ENCODE results near the gene MANF. TPM values are rescaled to one million over a fixed set of nuclear protein-coding genes. Genes with fewer than 3 reads are reported as not detected.
"Not testable (repeated sequence)": the region's sequence is repeated elsewhere in the genome, so short reads cannot be mapped to it uniquely, and the experiment has no call there.

The MANF gene
- total RNA-seq, 1 donor from 2014 or later = 208 TPM

DNA sequence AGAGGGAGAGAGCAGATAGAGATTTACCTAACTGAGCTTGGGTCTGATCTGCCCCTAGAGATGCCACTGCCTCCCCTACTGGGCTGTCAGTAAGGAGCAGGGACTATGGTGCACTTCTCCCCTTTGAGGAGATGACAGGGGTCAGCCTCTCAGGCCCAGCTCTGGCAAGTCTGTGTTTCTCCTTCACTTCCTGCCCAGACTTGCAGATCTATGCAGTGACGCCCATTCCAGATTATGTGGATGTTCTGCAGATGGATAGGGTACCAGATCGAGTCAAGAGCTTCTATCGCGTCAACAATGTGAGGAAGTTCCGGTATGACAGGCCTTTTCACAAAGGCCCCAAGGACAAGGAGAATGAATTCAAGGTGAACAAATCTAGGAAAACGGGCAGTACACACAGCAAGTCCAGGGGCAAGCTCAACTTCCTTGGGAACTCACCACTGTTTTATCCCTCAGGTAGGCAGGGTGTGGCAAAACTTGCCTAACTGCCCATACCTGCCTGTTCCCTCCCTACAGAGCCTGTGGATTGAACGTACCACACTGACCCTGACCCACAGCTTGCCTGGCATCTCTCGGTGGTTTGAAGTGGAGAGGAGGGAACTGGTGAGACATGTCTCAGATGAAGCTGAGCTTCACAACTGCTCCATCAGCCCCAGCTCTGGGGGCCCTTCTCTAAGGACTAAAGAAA, 29.1 kb upstream of the MANF start:
- Mint-ChIP-seq H3K4me3 (no peak overlapping the region), H3K27ac (no peak overlapping the region), H3K36me3 (ENCODE audit: low read depth) (no peaks in the 10 kb centered on the region), H3K27me3 (ENCODE audit: insufficient read depth) (no peaks in the 10 kb centered on the region), H3K4me1 (ENCODE audit: low read depth) (no peaks in the 10 kb centered on the region), H3K9me3 (no peaks in the 10 kb centered on the region)
- no peak for DNase-seq (ENCODE audit: low spot score)
- intact Hi-C loops (cut with micrococcal nuclease) = no loop called here

DNA sequence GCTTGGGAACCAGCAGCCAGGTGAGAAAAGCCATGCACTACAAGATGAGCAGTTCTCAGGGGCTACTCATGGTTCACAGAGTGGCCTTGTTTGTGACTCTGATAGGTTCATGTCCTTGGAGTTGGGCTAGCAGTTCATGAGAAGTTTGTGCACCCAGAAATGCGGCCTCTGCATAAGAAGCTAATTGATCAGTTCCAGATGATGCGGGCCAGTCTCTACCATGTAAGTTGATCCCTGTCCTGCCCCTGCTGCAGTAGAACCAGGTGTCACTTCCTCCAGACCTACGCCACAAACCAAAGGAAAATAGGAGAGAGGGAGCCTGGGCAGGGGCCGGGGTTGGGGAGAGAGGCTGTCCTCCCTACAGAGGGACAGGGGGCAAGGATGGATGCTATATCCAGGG, 27.2 kb upstream of the MANF start:
- H3K27me3 Mint-ChIP-seq (ENCODE audit: insufficient read depth) = no peaks in the 10 kb centered on the region
- H3K9me3 Mint-ChIP-seq = no peaks in the 10 kb centered on the region
- H3K4me3 Mint-ChIP-seq = no peak overlapping the region
- DNase-seq (ENCODE audit: low spot score) = no peak
- intact Hi-C loops (cut with micrococcal nuclease) = no loop called here
- no peaks in the 10 kb centered on the region for H3K4me1 Mint-ChIP-seq (ENCODE audit: low read depth)
- H3K36me3 Mint-ChIP-seq (ENCODE audit: low read depth) = no peaks in the 10 kb centered on the region
- H3K27ac Mint-ChIP-seq = no peak overlapping the region

DNA sequence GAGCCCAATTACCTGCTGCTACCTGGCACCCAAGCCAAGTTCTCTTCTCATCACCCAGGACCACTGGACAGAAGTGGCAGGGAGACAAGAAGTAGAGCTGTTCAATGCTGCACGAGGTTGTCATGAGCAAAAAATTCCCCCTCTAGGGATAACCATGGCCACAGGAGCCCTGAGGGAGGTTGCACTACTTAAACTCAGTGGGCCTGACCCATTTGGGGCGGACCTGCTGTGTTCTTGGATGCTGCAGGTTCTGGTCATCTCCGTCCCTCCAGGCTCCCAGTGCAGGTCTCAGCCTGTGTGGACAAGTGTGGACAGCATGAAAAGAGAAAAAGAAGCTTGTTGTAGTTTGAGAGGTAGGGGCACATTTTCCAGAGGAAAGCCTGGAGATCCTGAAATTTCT, 26.1 kb upstream of the MANF start:
- no peak for DNase-seq (ENCODE audit: low spot score)
- no peak overlapping the region for H3K4me3 Mint-ChIP-seq
- no peaks in the 10 kb centered on the region for H3K4me1 Mint-ChIP-seq (ENCODE audit: low read depth)
- no peaks in the 10 kb centered on the region for H3K9me3 Mint-ChIP-seq
- H3K27me3 Mint-ChIP-seq (ENCODE audit: insufficient read depth) = no peaks in the 10 kb centered on the region
- H3K27ac Mint-ChIP-seq = no peak overlapping the region
- intact Hi-C loops (cut with micrococcal nuclease) = no loop called here
- H3K36me3 Mint-ChIP-seq (ENCODE audit: low read depth) = no peaks in the 10 kb centered on the region

GRCh38 chr3:51360806-51361205, 24.3 kb upstream of the MANF start:
- H3K27me3 Mint-ChIP-seq (ENCODE audit: insufficient read depth) = peaks cover 3% of the 10 kb centered on the region
- H3K4me3 Mint-ChIP-seq = no peak overlapping the region
- H3K4me1 Mint-ChIP-seq (ENCODE audit: low read depth) = no peaks in the 10 kb centered on the region
- DNase-seq (ENCODE audit: low spot score) = no peak
- intact Hi-C loops (cut with micrococcal nuclease) = no loop called here
- no peaks in the 10 kb centered on the region for H3K36me3 Mint-ChIP-seq (ENCODE audit: low read depth)
- H3K9me3 Mint-ChIP-seq = no peaks in the 10 kb centered on the region
- H3K27ac Mint-ChIP-seq = no peak overlapping the region

DNA sequence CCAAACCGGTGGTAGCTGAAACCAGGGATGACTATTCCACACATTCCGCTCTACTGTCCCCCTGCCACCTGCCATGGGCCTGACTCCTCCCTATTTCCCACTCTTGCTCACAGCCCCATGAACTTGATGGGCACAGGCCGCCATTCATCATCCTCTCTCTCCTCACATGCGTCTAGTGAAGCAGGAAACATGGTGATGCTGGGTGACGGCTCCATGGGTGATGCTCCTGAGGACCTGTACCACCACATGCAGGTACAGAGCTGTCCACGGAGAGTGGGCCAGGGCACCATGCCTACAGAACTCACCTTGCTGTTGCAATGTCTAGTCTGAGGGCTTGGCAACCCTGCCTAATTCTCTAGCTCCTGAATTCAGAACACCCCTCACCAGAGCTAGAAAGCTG, 23.3 kb upstream of the MANF start:
- intact Hi-C loops (cut with micrococcal nuclease) = no loop called here
- Mint-ChIP-seq H3K4me1 (ENCODE audit: low read depth) (no peaks in the 10 kb centered on the region), H3K4me3 (no peak overlapping the region), H3K36me3 (ENCODE audit: low read depth) (no peaks in the 10 kb centered on the region), H3K27ac (no peak overlapping the region), H3K27me3 (ENCODE audit: insufficient read depth) (peaks cover 3% of the 10 kb centered on the region), H3K9me3 (no peaks in the 10 kb centered on the region)
- DNase-seq (ENCODE audit: low spot score) = no peak

DNA sequence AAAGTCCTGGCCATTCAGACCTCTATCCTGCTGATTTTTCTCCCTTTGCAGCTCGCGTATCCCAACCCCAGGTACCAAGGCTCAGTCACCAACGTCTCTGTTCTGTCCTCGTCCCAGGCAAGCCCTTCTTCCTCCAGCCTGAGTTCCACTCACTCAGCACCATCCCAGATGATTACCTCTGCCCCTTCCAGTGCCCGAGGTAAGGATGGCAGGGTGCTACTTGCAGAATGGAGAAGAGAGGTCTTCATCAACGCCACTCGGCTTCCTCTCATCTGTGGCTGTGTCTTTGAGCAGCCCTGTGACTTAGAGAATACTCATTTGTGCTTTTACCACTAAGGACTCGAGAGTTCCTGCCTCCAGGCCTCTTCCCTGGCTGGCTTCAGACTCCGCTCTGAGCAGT, 22.6 kb upstream of the MANF start:
- H3K36me3 Mint-ChIP-seq (ENCODE audit: low read depth) = no peaks in the 10 kb centered on the region
- peaks cover 3% of the 10 kb centered on the region for H3K27me3 Mint-ChIP-seq (ENCODE audit: insufficient read depth)
- H3K27ac Mint-ChIP-seq = no peak overlapping the region
- H3K9me3 Mint-ChIP-seq = no peaks in the 10 kb centered on the region
- no peaks in the 10 kb centered on the region for H3K4me1 Mint-ChIP-seq (ENCODE audit: low read depth)
- no peak for DNase-seq (ENCODE audit: low spot score)
- H3K4me3 Mint-ChIP-seq = no peak overlapping the region
- intact Hi-C loops (cut with micrococcal nuclease) = no loop called here

GRCh38 chr3:51368276-51368675, 16.8 kb upstream of the MANF start:
- H3K4me1 Mint-ChIP-seq (ENCODE audit: low read depth); H3K4me3 Mint-ChIP-seq; H3K36me3 Mint-ChIP-seq (ENCODE audit: low read depth); intact Hi-C loops (cut with micrococcal nuclease); H3K27me3 Mint-ChIP-seq (ENCODE audit: insufficient read depth); H3K27ac Mint-ChIP-seq; H3K9me3 Mint-ChIP-seq; DNase-seq (ENCODE audit: low spot score): not testable (repeated sequence)

DNA sequence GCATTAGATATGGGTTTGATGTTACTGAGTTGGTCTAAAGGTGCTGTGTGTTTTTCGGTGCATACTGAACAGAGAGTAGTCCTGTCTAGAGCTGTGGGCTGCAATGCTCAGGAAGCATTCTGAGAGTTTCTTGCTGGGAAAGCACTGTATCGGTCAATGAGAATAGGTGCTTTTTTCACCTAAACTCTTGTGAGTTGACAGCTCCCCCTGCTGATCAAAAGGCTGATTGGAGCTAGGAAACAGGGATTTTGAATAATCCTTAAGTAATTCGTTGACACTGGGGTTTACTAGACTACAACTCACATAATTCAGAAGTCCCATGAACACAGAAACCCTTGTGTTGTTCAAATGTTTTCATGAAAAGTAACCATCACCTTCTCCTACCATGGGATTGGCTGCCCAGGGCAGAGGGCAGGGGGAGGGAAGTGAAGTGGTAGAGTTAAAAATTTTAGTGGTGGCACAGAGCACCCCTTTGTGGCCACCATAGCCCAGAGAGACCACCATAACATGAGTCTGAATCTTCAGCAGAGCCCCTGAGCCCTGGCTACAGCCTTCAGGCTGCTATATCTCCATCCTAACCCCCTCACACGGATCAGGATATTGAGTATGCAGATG, 13.0 kb upstream of the MANF start:
- intact Hi-C loops (cut with micrococcal nuclease) = loop anchor here (1.0 to 5.0 kb wide), 3 partner anchors 756 to 935 kb away; no protein-coding TSS in a partner anchor
- H3K27me3 Mint-ChIP-seq (ENCODE audit: insufficient read depth) = peaks cover 6% of the 10 kb centered on the region
- no peak for DNase-seq (ENCODE audit: low spot score)
- H3K36me3 Mint-ChIP-seq (ENCODE audit: low read depth) = no peaks in the 10 kb centered on the region
- no peak overlapping the region for H3K4me3 Mint-ChIP-seq
- H3K4me1 Mint-ChIP-seq (ENCODE audit: low read depth) = no peaks in the 10 kb centered on the region
- H3K9me3 Mint-ChIP-seq = no peaks in the 10 kb centered on the region
- no peak overlapping the region for H3K27ac Mint-ChIP-seq

DNA sequence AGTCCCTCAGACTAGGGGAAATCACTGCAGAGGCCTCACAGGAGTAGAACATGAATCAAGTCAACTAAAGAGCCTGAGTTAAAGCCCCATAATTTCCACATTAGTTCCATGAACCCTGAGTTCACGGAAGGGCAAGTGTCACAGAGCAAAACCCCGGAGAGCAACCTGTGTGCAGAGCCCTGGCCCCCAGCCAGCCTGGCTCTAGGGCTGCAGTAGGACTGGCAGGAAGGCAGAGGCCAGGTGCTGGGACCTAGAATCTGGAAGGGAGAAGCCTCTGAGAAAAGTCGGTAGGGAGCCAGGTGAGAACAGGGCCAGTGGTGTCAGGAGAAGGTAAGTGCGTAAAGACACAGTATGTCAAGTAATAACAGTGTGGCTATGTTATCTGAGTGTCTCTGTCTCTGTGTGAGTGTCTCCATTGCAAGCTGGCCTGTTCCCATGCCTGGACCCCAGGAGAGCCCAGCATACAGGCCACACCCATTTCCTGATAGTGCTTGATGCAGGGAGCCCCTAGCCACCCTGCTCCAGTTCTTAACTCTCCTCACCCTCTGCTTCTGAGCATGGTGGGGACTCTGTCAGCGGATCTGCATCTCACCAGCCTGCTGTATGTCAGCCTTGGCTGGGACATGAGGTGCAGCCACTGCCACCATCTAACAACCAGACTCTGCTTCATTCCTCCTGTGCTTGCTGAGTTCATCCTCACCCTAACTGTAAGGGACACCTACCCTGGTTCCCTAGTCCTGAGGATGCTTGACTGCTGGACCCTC, 11.3 kb upstream of the MANF start:
- no peak overlapping the region for H3K4me3 Mint-ChIP-seq

DNA sequence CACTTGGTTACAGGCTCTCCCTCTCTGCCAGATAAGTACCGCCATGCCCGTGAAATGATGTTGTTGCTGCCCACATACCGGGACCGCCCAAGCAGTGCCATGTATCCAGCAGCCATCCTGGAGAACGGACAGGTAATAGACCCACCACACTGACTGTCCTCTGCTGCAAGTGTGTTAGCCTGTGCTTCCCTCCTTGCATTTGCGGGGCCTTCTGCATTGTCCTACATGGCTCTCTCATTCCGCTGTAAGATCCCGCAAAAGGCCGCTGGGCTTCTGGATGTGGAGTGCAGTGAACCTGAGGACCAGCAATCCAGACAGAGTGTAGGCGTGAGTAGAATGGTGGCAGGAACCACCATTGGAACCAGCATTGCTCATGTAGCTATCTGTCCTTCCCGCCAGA, 10.6 kb upstream of the MANF start:
- no peaks in the 10 kb centered on the region for H3K36me3 Mint-ChIP-seq (ENCODE audit: low read depth)
- intact Hi-C loops (cut with micrococcal nuclease) = loop anchor here (5.0 kb wide), 1 partner anchor 937 kb away; no protein-coding TSS in a partner anchor
- H3K9me3 Mint-ChIP-seq = no peaks in the 10 kb centered on the region
- H3K27ac Mint-ChIP-seq = no peak overlapping the region
- peaks cover 8% of the 10 kb centered on the region for H3K27me3 Mint-ChIP-seq (ENCODE audit: insufficient read depth)
- no peaks in the 10 kb centered on the region for H3K4me1 Mint-ChIP-seq (ENCODE audit: low read depth)
- no peak overlapping the region for H3K4me3 Mint-ChIP-seq
- no peak for DNase-seq (ENCODE audit: low spot score)

More for the DNA sequence above, 11.3 kb upstream of the MANF start:
- no peak overlapping the region for H3K27ac Mint-ChIP-seq
- intact Hi-C loops (cut with micrococcal nuclease) = loop anchor here (5.0 kb wide), 1 partner anchor 937 kb away; no protein-coding TSS in a partner anchor
- no peak for DNase-seq (ENCODE audit: low spot score)
- peaks cover 6% of the 10 kb centered on the region for H3K27me3 Mint-ChIP-seq (ENCODE audit: insufficient read depth)
- H3K4me1 Mint-ChIP-seq (ENCODE audit: low read depth) = no peaks in the 10 kb centered on the region
- H3K36me3 Mint-ChIP-seq (ENCODE audit: low read depth) = no peaks in the 10 kb centered on the region
- no peaks in the 10 kb centered on the region for H3K9me3 Mint-ChIP-seq

DNA sequence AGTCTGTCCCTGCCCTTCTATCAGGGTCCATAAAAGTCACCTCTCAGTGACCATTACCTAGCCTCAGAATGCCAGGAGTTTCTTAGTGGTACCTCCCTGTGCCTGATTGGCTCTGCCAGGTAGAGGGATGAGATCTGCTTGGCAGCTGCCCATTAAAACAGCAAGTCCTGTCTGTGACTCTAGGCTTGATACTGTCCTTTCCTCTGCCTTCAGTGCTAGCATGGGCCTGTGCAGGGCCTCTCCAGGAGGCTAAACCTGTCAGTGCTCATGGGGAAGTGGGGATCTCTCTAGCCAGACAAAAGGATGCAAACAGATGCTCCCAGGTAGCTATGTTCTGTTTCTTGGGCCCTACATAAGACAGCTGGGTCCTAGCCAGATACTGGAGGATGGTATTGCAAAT, 10.0 kb upstream of the MANF start:
- Mint-ChIP-seq H3K4me1 (ENCODE audit: low read depth) (no peaks in the 10 kb centered on the region), H3K36me3 (ENCODE audit: low read depth) (no peaks in the 10 kb centered on the region), H3K27ac (no peak overlapping the region), H3K9me3 (no peaks in the 10 kb centered on the region), H3K27me3 (ENCODE audit: insufficient read depth) (peaks cover 8% of the 10 kb centered on the region), H3K4me3 (no peak overlapping the region)
- intact Hi-C loops (cut with micrococcal nuclease) = no loop called here
- DNase-seq (ENCODE audit: low spot score) = no peak

GRCh38 chr3:51375571-51375970, 9.5 kb upstream of the MANF start:
- no peak overlapping the region for H3K4me3 Mint-ChIP-seq
- peaks cover 5% of the 10 kb centered on the region for H3K27me3 Mint-ChIP-seq (ENCODE audit: insufficient read depth)
- no peak for DNase-seq (ENCODE audit: low spot score)
- H3K9me3 Mint-ChIP-seq = no peaks in the 10 kb centered on the region
- H3K4me1 Mint-ChIP-seq (ENCODE audit: low read depth) = no peaks in the 10 kb centered on the region
- H3K27ac Mint-ChIP-seq = no peak overlapping the region
- H3K36me3 Mint-ChIP-seq (ENCODE audit: low read depth) = no peaks in the 10 kb centered on the region
- intact Hi-C loops (cut with micrococcal nuclease) = no loop called here

DNA sequence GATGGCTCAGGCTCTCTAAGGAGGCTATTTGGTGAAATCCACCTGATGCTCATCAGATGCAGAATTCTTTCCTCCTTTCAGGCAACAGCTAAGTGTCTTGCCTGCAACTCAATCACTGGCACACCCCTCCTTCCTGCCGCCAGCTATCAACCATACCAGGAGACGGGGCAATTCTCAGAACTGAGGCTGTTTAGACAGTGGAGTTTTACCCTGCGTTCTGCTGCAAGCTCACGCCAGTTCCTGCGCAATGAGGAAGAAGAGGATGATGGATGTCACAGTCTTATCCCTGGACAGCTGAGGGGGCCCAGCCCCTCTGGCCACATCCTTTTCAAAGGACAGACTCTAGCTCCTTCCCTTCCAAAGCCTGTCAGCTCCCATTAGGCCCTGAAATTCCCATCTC, 7.0 kb upstream of the MANF start:
- DNase-seq (ENCODE audit: low spot score) = no peak
- Mint-ChIP-seq H3K9me3 (no peaks in the 10 kb centered on the region), H3K4me3 (no peak overlapping the region), H3K27me3 (ENCODE audit: insufficient read depth) (peaks cover 5% of the 10 kb centered on the region), H3K4me1 (ENCODE audit: low read depth) (peaks cover 3% of the 10 kb centered on the region), H3K27ac (no peak overlapping the region), H3K36me3 (ENCODE audit: low read depth) (no peaks in the 10 kb centered on the region)
- intact Hi-C loops (cut with micrococcal nuclease) = loop anchor here (2.0 kb wide), 1 partner anchor 277 kb away; no protein-coding TSS in a partner anchor
